Activated CD4-positive, alpha-beta memory T cell treated with anti-CD3 and anti-CD28 coated beads for 36 hours (primary cell): ENCODE measurements around the gene RTEL1. TPM values are rescaled to one million over a fixed set of nuclear protein-coding genes. Genes with fewer than 3 reads are reported as not detected.
"Not testable (repeated sequence)": the region's sequence is repeated elsewhere in the genome, so short reads cannot be mapped to it uniquely, and the experiment has no call there.

Experiments
- CTCF ChIA-PET: fragments of 350-600 bp; sonication (Branson Sonifier 250); formaldehyde crosslinking; loops from one replicate; lab custom pipeline; 2021; ENCODE audit warnings: antibody characterized with exemption, inconsistent platforms; lab: Charles Lee
- POLR2A ChIA-PET: fragments of 350-600 bp; sonication (Branson Sonifier 250); formaldehyde crosslinking; loops from one replicate; lab custom pipeline; 2021; ENCODE audit warnings: antibody characterized with exemption; lab: Charles Lee
- DNase-seq: peaks from one replicate; pipeline ENCODE4 v3.0.0-alpha.2; 2020
- H3K27ac Mint-ChIP-seq: one replicate; pipeline ENCODE4 v1.8.0; 2021; ENCODE audit warnings: mixed read lengths
- H3K27me3 Mint-ChIP-seq: one replicate; pipeline ENCODE4 v1.8.0; 2021; ENCODE audit warnings: mixed read lengths
- H3K36me3 Mint-ChIP-seq: one replicate; pipeline ENCODE4 v1.8.0; 2021; ENCODE audit warnings: mixed read lengths
- H3K4me1 Mint-ChIP-seq: one replicate; pipeline ENCODE4 v1.8.0; 2021; ENCODE audit warnings: low read depth, mixed read lengths
- H3K4me3 Mint-ChIP-seq: one replicate; pipeline ENCODE4 v1.8.0; 2021; ENCODE audit warnings: mild to moderate bottlenecking, mixed read lengths
- H3K9me3 Mint-ChIP-seq: one replicate; pipeline ENCODE4 v1.8.0; 2021; ENCODE audit warnings: mixed read lengths
- intact Hi-C: fragments of 100-400 bp; cut with micrococcal nuclease; formaldehyde crosslinking; loops from one replicate; pipeline ENCODE4 v1.15.1; 2023
- total RNA-seq, 2 experiments: library from RNA; stranded (reverse); gene quantifications; one replicate each; pipeline ENCODE4 v1.2.3, GENCODE V29; 2021

RTEL1 gene
- total RNA-seq, 2 experiments from 2014 or later, result 38.0 to 38.3 TPM

GRCh38 chr20:63718996-63719395 is 60.9 kb downstream of the RTEL1 start:
- intact Hi-C loops, result no loop called here
- Mint-ChIP-seq H3K9me3 (peaks cover 19% of the 10 kb centered on the region), H3K27me3 (no peaks in the 10 kb centered on the region), H3K36me3 (peaks cover 51% of the 10 kb centered on the region), H3K4me1 (peaks cover 46% of the 10 kb centered on the region), H3K27ac (no peak overlapping the region), H3K4me3 (no peak overlapping the region)
- no peak for DNase-seq
- ChIA-PET POLR2A (no interaction called here), CTCF (no interaction called here)

- POLR2A ChIA-PET, H3K4me3 Mint-ChIP-seq, H3K27ac Mint-ChIP-seq, intact Hi-C loops, H3K27me3 Mint-ChIP-seq, DNase-seq: not testable (repeated sequence)
- H3K9me3 Mint-ChIP-seq, result peaks cover 15% of the 10 kb centered on the region
- CTCF ChIA-PET, result interaction anchor here (1.2 kb wide), 1 partner anchor 15 kb away, joined by 3 read pairs; the partner anchor contains the start of genes ARFRP1 and ZGPAT
- H3K4me1 Mint-ChIP-seq, result peaks cover 39% of the 10 kb centered on the region
- H3K36me3 Mint-ChIP-seq, result peaks cover 43% of the 10 kb centered on the region
These were observed 65.0 kb downstream of the RTEL1 start for GRCh38 chr20:63722967-63723622.

GRCh38 chr20:63730189-63730733 is 72.1 kb downstream of the RTEL1 start:
- intact Hi-C loops, result loop anchor here (10.0 kb wide), 1 partner anchor 245 kb away; the partner anchor contains the start of gene SAMD10
- H3K27me3 Mint-ChIP-seq, DNase-seq, H3K4me3 Mint-ChIP-seq, H3K9me3 Mint-ChIP-seq, H3K27ac Mint-ChIP-seq, CTCF ChIA-PET: not testable (repeated sequence)
- POLR2A ChIA-PET, result interaction anchor here (0.7 to 1.0 kb wide), 2 partner anchors 22 to 89 kb away, joined by 3 to 4 read pairs; partner anchors contain the start of genes ARFRP1 and ZGPAT
- peaks cover 22% of the 10 kb centered on the region for H3K4me1 Mint-ChIP-seq
- H3K36me3 Mint-ChIP-seq, result peaks cover 35% of the 10 kb centered on the region

- Mint-ChIP-seq H3K27ac (no peak overlapping the region), H3K4me1 (peaks cover 29% of the 10 kb centered on the region), H3K4me3 (no peak overlapping the region), H3K36me3 (peaks cover 31% of the 10 kb centered on the region), H3K27me3 (no peaks in the 10 kb centered on the region), H3K9me3 (peaks cover 3% of the 10 kb centered on the region)
- intact Hi-C loops, result loop anchor here (1.0 to 10.0 kb wide), 2 partner anchors 15 to 243 kb away; partner anchors contain the start of gene SAMD10
- ChIA-PET POLR2A (interaction anchor here (1.0 kb wide), 1 partner anchor 23 kb away, joined by 4 read pairs; the partner anchor contains the start of genes ARFRP1 and ZGPAT), CTCF (interaction anchor here (0.7 kb wide), 1 partner anchor 28 kb away, joined by 3 read pairs; no protein-coding TSS in a partner anchor)
- no peak for DNase-seq
These were observed 73.3 kb downstream of the RTEL1 start for GRCh38 chr20:63731410-63731809.

GRCh38 chr20:63732118-63733095 is 74.3 kb downstream of the RTEL1 start:
- Mint-ChIP-seq H3K4me3 (no peak overlapping the region), H3K4me1 (peaks cover 28% of the 10 kb centered on the region), H3K27ac (no peak overlapping the region), H3K9me3 (no peaks in the 10 kb centered on the region), H3K27me3 (no peaks in the 10 kb centered on the region), H3K36me3 (peaks cover 26% of the 10 kb centered on the region)
- ChIA-PET POLR2A (no interaction called here), CTCF (interaction anchor here (1.1 kb wide), 1 partner anchor 325 kb away, joined by 3 read pairs; no protein-coding TSS in a partner anchor)
- intact Hi-C loops, result loop anchor here (10.0 kb wide), 1 partner anchor 242 kb away; the partner anchor contains the start of gene SAMD10
- DNase-seq, result no peak

- Mint-ChIP-seq H3K9me3 (no peaks in the 10 kb centered on the region), H3K27ac (no peak overlapping the region), H3K27me3 (no peaks in the 10 kb centered on the region), H3K36me3 (peaks cover 24% of the 10 kb centered on the region), H3K4me3 (no peak overlapping the region), H3K4me1 (peaks cover 22% of the 10 kb centered on the region)
- CTCF ChIA-PET, result interaction anchor here (1.1 kb wide), 1 partner anchor 324 kb away, joined by 3 read pairs; no protein-coding TSS in a partner anchor
- POLR2A ChIA-PET, result no interaction called here
- intact Hi-C loops, result loop anchor here (10.0 kb wide), 1 partner anchor 242 kb away; the partner anchor contains the start of gene SAMD10
- DNase-seq, result no peak
These were observed 75.0 kb downstream of the RTEL1 start for GRCh38 chr20:63733117-63733516.

GRCh38 chr20:63733579-63734081 is 75.5 kb downstream of the RTEL1 start:
- no peaks in the 10 kb centered on the region for H3K9me3 Mint-ChIP-seq
- H3K4me3 Mint-ChIP-seq, result no peak overlapping the region
- H3K4me1 Mint-ChIP-seq, result peaks cover 21% of the 10 kb centered on the region
- peaks cover 19% of the 10 kb centered on the region for H3K36me3 Mint-ChIP-seq
- H3K27me3 Mint-ChIP-seq, result no peaks in the 10 kb centered on the region
- CTCF ChIA-PET, result interaction anchor here (1.1 kb wide), 1 partner anchor 324 kb away, joined by 3 read pairs; no protein-coding TSS in a partner anchor
- intact Hi-C loops, result loop anchor here (10.0 kb wide), 1 partner anchor 241 kb away; the partner anchor contains the start of gene SAMD10
- no peak overlapping the region for H3K27ac Mint-ChIP-seq
- POLR2A ChIA-PET, result no interaction called here
- DNase-seq, result no peak

- Mint-ChIP-seq H3K4me1 (peaks cover 19% of the 10 kb centered on the region), H3K4me3 (no peak overlapping the region), H3K27ac (no peak overlapping the region), H3K9me3 (no peaks in the 10 kb centered on the region), H3K27me3 (no peaks in the 10 kb centered on the region), H3K36me3 (peaks cover 16% of the 10 kb centered on the region)
- intact Hi-C loops, result loop anchor here (10.0 kb wide), 1 partner anchor 240 kb away; the partner anchor contains the start of gene SAMD10
- POLR2A ChIA-PET, result interaction anchor here (0.6 to 5.1 kb wide), 2 partner anchors 26 to 39 kb away, joined by 3 to 30 read pairs; partner anchors contain the start of genes ARFRP1 and ZGPAT
- no peak for DNase-seq
- CTCF ChIA-PET, result interaction anchor here (1.1 to 5.2 kb wide), 2 partner anchors 27 to 323 kb away, joined by 3 to 26 read pairs; partner anchors contain the start of genes ARFRP1 and ZGPAT
These were observed 76.2 kb downstream of the RTEL1 start for GRCh38 chr20:63734111-63734945.

GRCh38 chr20:63734946-63735858 is 77.1 kb downstream of the RTEL1 start:
- no peak for DNase-seq
- CTCF ChIA-PET, result interaction anchor here (0.7 to 5.2 kb wide), 5 partner anchors 7 to 198 kb away, joined by 3 to 26 read pairs (median 5); partner anchors contain the start of genes ARFRP1, PTK6 and ZGPAT
- Mint-ChIP-seq H3K27me3 (no peaks in the 10 kb centered on the region), H3K4me3 (no peak overlapping the region), H3K36me3 (peaks cover 12% of the 10 kb centered on the region), H3K4me1 (peaks cover 19% of the 10 kb centered on the region), H3K27ac (no peak overlapping the region), H3K9me3 (no peaks in the 10 kb centered on the region)
- POLR2A ChIA-PET, result interaction anchor here (0.6 to 5.1 kb wide), 4 partner anchors 8 to 38 kb away, joined by 3 to 30 read pairs (median 3); partner anchors contain the start of genes ARFRP1 and ZGPAT
- intact Hi-C loops, result loop anchor here (5.0 to 10.0 kb wide), 3 partner anchors 78 to 240 kb away; partner anchors contain the start of genes RTEL1 and SAMD10
